Inferior parietal cortex (tissue), 1 donor: Measurements from ENCODE around the gene HSP90AB1.
A peak's percentile ranks its signal among the peaks of the same experiment; 100 is the strongest.
"Not testable (repeated sequence)": the region's sequence is repeated elsewhere in the genome, so short reads cannot be mapped to it uniquely, and the experiment has no call there.

Experiments used
- DNase-seq: peaks from one replicate; pipeline ENCODE4 v3.0.0-alpha.2; 2016; ENCODE audit errors: extremely low spot score

The HSP90AB1 gene

GRCh38 chr6:44222486-44223318 is 24.2 kb upstream of the HSP90AB1 start:
- DNase-seq, result peak; percentile 22

- DNase-seq, result peak; percentile 38
Measured at GRCh38 chr6:44223319-44224028, 23.4 kb upstream of the HSP90AB1 start, which contains the start of gene SLC29A1. Gene SLC29A1, plus strand, starts transcription at chr6:44223595. Its CDS starts 3,719 bp downstream, at chr6:44227314.

- DNase-seq, result no peak
Measured at GRCh38 chr6:44224029-44224964, 22.6 kb upstream of the HSP90AB1 start.

GRCh38 chr6:44224965-44225305 is 22.0 kb upstream of the HSP90AB1 start:
- DNase-seq, result no peak

GRCh38 chr6:44225579-44226325 is 21.1 kb upstream of the HSP90AB1 start:
- no peak for DNase-seq

- no peak for DNase-seq
Measured at GRCh38 chr6:44226368-44227147, 20.3 kb upstream of the HSP90AB1 start.

- DNase-seq, result no peak
Measured at GRCh38 chr6:44227148-44227793, 19.6 kb upstream of the HSP90AB1 start.

- DNase-seq, result no peak
Measured at GRCh38 chr6:44228031-44228430, 18.9 kb upstream of the HSP90AB1 start.

- DNase-seq, result no peak
Measured at GRCh38 chr6:44228433-44228832, 18.5 kb upstream of the HSP90AB1 start.

- no peak for DNase-seq
Measured at GRCh38 chr6:44228836-44229235, 18.1 kb upstream of the HSP90AB1 start.

- DNase-seq, result no peak
Measured at GRCh38 chr6:44229376-44230033, 17.4 kb upstream of the HSP90AB1 start.

- no peak for DNase-seq
Measured at GRCh38 chr6:44230034-44230675, 16.7 kb upstream of the HSP90AB1 start.

GRCh38 chr6:44231426-44231825 is 15.5 kb upstream of the HSP90AB1 start:
- not testable (repeated sequence) for DNase-seq

GRCh38 chr6:44232676-44233566 is 14.0 kb upstream of the HSP90AB1 start:
- no peak for DNase-seq

GRCh38 chr6:44233567-44234100 is 13.3 kb upstream of the HSP90AB1 start:
- no peak for DNase-seq

GRCh38 chr6:44234101-44235025 is 12.5 kb upstream of the HSP90AB1 start:
- DNase-seq, result peak; percentile 80
